Choroid plexus epithelial cell (primary cell): Measurements from ENCODE around the gene CETN1.

Experiments used
- DNase-seq: peaks from one replicate; pipeline ENCODE4 v3.0.0-alpha.2; 2010; ENCODE audit warnings: low read depth
- H3K4me3 ChIP-seq: 2 replicates; pipeline ENCODE4 v1.5.1; 2011; ENCODE audit warnings: low read depth, mild to moderate bottlenecking, control low read depth, low read length, moderate library complexity
- CTCF ChIP-seq: conservative IDR thresholded peaks from 2 replicates; pipeline ENCODE4 v1.5.1; 2011; ENCODE audit warnings: low read depth, mild to moderate bottlenecking, control low read depth, inconsistent platforms, low read length, moderate library complexity

Gene CETN1

GRCh38 chr18:555705-556457 is 24.3 kb upstream of the CETN1 start:
- TF ChIP-seq CTCF = no peak
- DNase-seq = no peak
- no peak overlapping the region for H3K4me3 ChIP-seq

- no peak for TF ChIP-seq CTCF
- H3K4me3 ChIP-seq = no peak overlapping the region
- no peak for DNase-seq
Measured at GRCh38 chr18:564708-565561, 15.2 kb upstream of the CETN1 start.

DNA sequence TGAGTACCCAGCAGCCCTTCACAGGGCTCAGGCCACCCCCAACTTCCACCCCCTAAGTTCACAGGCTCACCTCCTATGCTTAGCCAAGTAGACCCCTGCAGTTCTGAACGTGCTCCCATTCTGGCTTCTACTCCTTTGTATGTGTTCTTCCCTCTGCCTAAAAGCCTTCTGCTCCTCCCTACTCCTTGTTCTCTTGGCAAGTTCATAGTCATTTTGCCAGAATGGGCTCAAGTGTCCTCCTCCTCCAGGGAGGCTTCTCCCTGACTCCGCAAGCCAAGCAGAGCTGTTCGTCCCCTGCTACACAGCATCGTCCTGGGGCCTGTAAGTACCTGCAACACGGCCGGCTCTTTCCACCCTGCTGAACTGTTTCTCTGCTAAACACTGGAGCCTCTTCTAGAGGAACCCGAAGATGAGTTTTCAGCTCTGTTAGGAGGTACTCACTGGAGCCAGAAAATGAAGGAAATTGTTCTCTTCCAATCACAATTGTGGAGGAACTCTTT is 14.6 kb upstream of the CETN1 start:
- no peak for DNase-seq
- TF ChIP-seq CTCF = no peak

DNA sequence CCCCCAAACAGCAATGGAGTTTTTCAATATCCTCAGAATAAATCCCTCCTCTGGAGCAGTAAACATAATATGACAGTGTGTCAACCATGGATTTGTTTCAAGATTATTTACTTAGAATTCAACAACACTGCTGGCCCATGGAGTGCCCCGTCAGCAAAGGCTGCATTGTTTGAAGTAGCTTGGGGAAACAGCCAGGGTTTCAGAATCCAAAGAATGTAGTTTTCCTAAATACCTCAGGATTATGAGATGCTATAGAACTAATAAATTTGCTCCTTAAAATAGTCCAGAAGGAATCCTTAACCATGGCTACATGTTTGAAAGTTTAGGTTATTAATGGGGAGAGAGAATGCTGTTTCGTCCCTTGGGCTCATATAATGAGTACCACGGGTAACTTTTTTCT is 13.1 kb upstream of the CETN1 start:
- no peak overlapping the region for H3K4me3 ChIP-seq
- DNase-seq = peak; percentile 6
- TF ChIP-seq CTCF = no peak

More for the DNA sequence above, 14.6 kb upstream of the CETN1 start:
- no peak overlapping the region for H3K4me3 ChIP-seq

- no peak overlapping the region for H3K4me3 ChIP-seq
- no peak for DNase-seq
- no peak for TF ChIP-seq CTCF
Measured at GRCh38 chr18:568731-569130, 11.4 kb upstream of the CETN1 start.

GRCh38 chr18:570256-570655 is 9.9 kb upstream of the CETN1 start:
- no peak for DNase-seq
- no peak overlapping the region for H3K4me3 ChIP-seq
- TF ChIP-seq CTCF = no peak
